ENCODE results near the gene NAAA. TPM values are rescaled to one million over a fixed set of nuclear protein-coding genes. Genes with fewer than 3 reads are reported as not detected.

Gene NAAA
- polyA plus RNA-seq, 2 of the 4 experiments (the other 2 are of a cell fraction) = 23.7 to 31.8 TPM

GRCh38 chr4:75953509-75953908 lies 12.7 kb upstream of the NAAA start:
- no peak overlapping the region for H3K4me3 ChIP-seq
- no peak for DNase-seq (ENCODE audit: low read depth in 1 of 2, low spot score in 1 of 2)
- no peak for TF ChIP-seq HOXB13 (CRISPR knock-in tag; IDR thresholded peaks at IDR 0.05; ENCODE audit: low read depth)
- no peak for TF ChIP-seq RAD21 (conservative IDR thresholded peaks at IDR 0.05 in 1 of 2, IDR thresholded peaks at IDR 0.05 in 1 of 2)
- TF ChIP-seq HMGXB4 (CRISPR knock-in tag; IDR thresholded peaks at IDR 0.05; ENCODE audit: borderline replicate concordance) = no peak
- TF ChIP-seq ZC3H11A (IDR thresholded peaks at IDR 0.05) = no peak
- no peaks in the 10 kb centered on the region for H3K9me3 ChIP-seq
- CTCF ChIA-PET = no interaction called here
- no peaks in the 10 kb centered on the region for H3K4me1 ChIP-seq
- no peak overlapping the region for H3K27ac ChIP-seq
- no peak for FAIRE-seq
- no peak for ATAC-seq
- no peak overlapping the region for H3K4me2 ChIP-seq
- POLR2A ChIA-PET = no interaction called here
- WGBS (ENCODE audit: missing lambda C conversion rate) = 83% methylated on average over 2 of the region's 2 CpGs

- H3K4me3 ChIP-seq = no peak overlapping the region
- no peak overlapping the region for H3K27ac ChIP-seq
- DNase-seq (ENCODE audit: low read depth in 1 of 2, low spot score in 1 of 2) = no peak
- no peak overlapping the region for H3K4me2 ChIP-seq
- no peak for FAIRE-seq
- no peaks in the 10 kb centered on the region for H3K9me3 ChIP-seq
- ATAC-seq = no peak
- ChIA-PET POLR2A (no interaction called here), CTCF (no interaction called here)
- TF ChIP-seq TP53 (CRISPR knock-in tag; IDR thresholded peaks at IDR 0.05) (no peak), HEYL (CRISPR knock-in tag; IDR thresholded peaks at IDR 0.05) (no peak), FOSB (CRISPR knock-in tag; IDR thresholded peaks at IDR 0.05) (no peak), JUNB (IDR thresholded peaks at IDR 0.05) (no peak), CBX2 (IDR thresholded peaks at IDR 0.05; ENCODE audit: borderline replicate concordance, low read depth) (no peak), EHMT2 (IDR thresholded peaks at IDR 0.05; ENCODE audit: low read depth) (no peak), PHF8 (IDR thresholded peaks at IDR 0.05; ENCODE audit: borderline replicate concordance, low read depth) (no peak), ESRRA (IDR thresholded peaks at IDR 0.05; ENCODE audit: borderline replicate concordance, low read length) (no peak), MAX (IDR thresholded peaks at IDR 0.05) (no peak), KDM5A (IDR thresholded peaks at IDR 0.05) (no peak)
- no peaks in the 10 kb centered on the region for H3K4me1 ChIP-seq
- 84% methylated on average over 3 of the region's 3 CpGs for WGBS (ENCODE audit: missing lambda C conversion rate)
Observed at GRCh38 chr4:75950213-75950815, 9.5 kb upstream of the NAAA start.

- Histone ChIP-seq H3K9me3 (no peaks in the 10 kb centered on the region), H3K4me1 (no peaks in the 10 kb centered on the region), H3K4me2 (no peak overlapping the region), H3K27ac (no peak overlapping the region), H3K4me3 (no peak overlapping the region)
- no peak for FAIRE-seq
- no peak for DNase-seq (ENCODE audit: low read depth in 1 of 2, low spot score in 1 of 2)
- ChIA-PET CTCF (interaction anchor here (0.7 kb wide), 1 partner anchor 22 kb away, joined by 3 read pairs; no protein-coding TSS in a partner anchor), POLR2A (no interaction called here)
- no peak for ATAC-seq
- 66% methylated on average over 5 of the region's 5 CpGs for WGBS (ENCODE audit: missing lambda C conversion rate)
- no peak for TF ChIP-seq FOXS1 (CRISPR knock-in tag; IDR thresholded peaks at IDR 0.05)
- TF ChIP-seq POLR2AphosphoS2 (conservative IDR thresholded peaks at IDR 0.05; ENCODE audit: low read length) = no peak
- TF ChIP-seq HOXA7 (CRISPR knock-in tag; IDR thresholded peaks at IDR 0.05) = no peak
- TF ChIP-seq BHLHE40 (IDR thresholded peaks at IDR 0.05; ENCODE audit: low read depth, low read length) = no peak
- TF ChIP-seq ELK1 (IDR thresholded peaks at IDR 0.05; ENCODE audit: low read depth, low read length) = no peak
- no peak for TF ChIP-seq CEBPB (IDR thresholded peaks at IDR 0.05)
- no peak for TF ChIP-seq RNF2 (IDR thresholded peaks at IDR 0.05; ENCODE audit: borderline replicate concordance, low read depth)
- TF ChIP-seq BCL3 (IDR thresholded peaks at IDR 0.05) = no peak
- no peak for TF ChIP-seq PHF8 (IDR thresholded peaks at IDR 0.05; ENCODE audit: borderline replicate concordance, low read depth)
- no peak for TF ChIP-seq NFE2L2 (conservative IDR thresholded peaks at IDR 0.05; ENCODE audit: low read length)
- no peak for TF ChIP-seq ZSCAN20 (CRISPR knock-in tag; IDR thresholded peaks at IDR 0.05)
- no peak for TF ChIP-seq FOSB (CRISPR knock-in tag; IDR thresholded peaks at IDR 0.05)
- TF ChIP-seq MAFK (IDR thresholded peaks at IDR 0.05; ENCODE audit: partially characterized antibody) = no peak
Observed at GRCh38 chr4:75948822-75949444, 8.1 kb upstream of the NAAA start.

All from A549 (cell line).